HepG2 (cell line): ENCODE results near the gene ETS2. TPM values are rescaled to one million over a fixed set of nuclear protein-coding genes. Genes with fewer than 3 reads are reported as not detected.
A peak's percentile ranks its signal among the peaks of the same experiment; 100 is the strongest.

ENCODE experiments used
- EEA1 ChIP-seq: sonication (generic); formaldehyde crosslinking; IDR thresholded peaks from 2 replicates; pipeline ENCODE4 v1.5.1; 2020; ENCODE audit warnings: mild to moderate bottlenecking, missing genetic modification reagents, borderline replicate concordance
- FOSL1 ChIP-seq: sonication (generic); formaldehyde crosslinking; IDR thresholded peaks from 2 replicates; pipeline ENCODE4 v1.9.0; 2021; ENCODE audit warnings: missing genetic modification reagents, borderline replicate concordance
- FOSL2 ChIP-seq: sonication (generic); formaldehyde crosslinking; IDR thresholded peaks from 2 replicates; pipeline ENCODE4 v1.4.0; 2020; ENCODE audit warnings: missing genetic modification reagents
- KLF13 ChIP-seq: sonication (generic); formaldehyde crosslinking; IDR thresholded peaks from 2 replicates; pipeline ENCODE4 v1.4.0; 2020; ENCODE audit warnings: mild to moderate bottlenecking, missing genetic modification reagents
- KLF9 ChIP-seq: IDR thresholded peaks from 2 replicates; pipeline ENCODE4 v1.6.1; 2016; ENCODE audit warnings: low read depth
- NFAT5 ChIP-seq: sonication (generic); formaldehyde crosslinking; IDR thresholded peaks from 2 replicates; pipeline ENCODE4 v1.4.0; 2020; ENCODE audit warnings: missing genetic modification reagents
- SNAPC4 ChIP-seq: sonication (generic); formaldehyde crosslinking; IDR thresholded peaks from 2 replicates; pipeline ENCODE4 v1.4.0; 2020; ENCODE audit warnings: mild to moderate bottlenecking, missing genetic modification reagents
- ZNF276 ChIP-seq: sonication (generic); formaldehyde crosslinking; IDR thresholded peaks from 2 replicates; pipeline ENCODE4 v1.4.0; 2020; ENCODE audit warnings: mild to moderate bottlenecking, low read depth, missing genetic modification reagents
- ZNF331 ChIP-seq: sonication (generic); formaldehyde crosslinking; IDR thresholded peaks from 2 replicates; pipeline ENCODE4 v1.4.0; 2020; ENCODE audit warnings: missing genetic modification reagents
- ZNF646 ChIP-seq: sonication (generic); formaldehyde crosslinking; IDR thresholded peaks from 2 replicates; pipeline ENCODE4 v1.9.0; 2021; ENCODE audit warnings: mild to moderate bottlenecking, missing genetic modification reagents
- ZSCAN30 ChIP-seq: sonication (generic); formaldehyde crosslinking; IDR thresholded peaks from 2 replicates; pipeline ENCODE4 v1.5.0; 2020; ENCODE audit warnings: mild to moderate bottlenecking, missing genetic modification reagents
- polyA plus RNA-seq, 8 experiments: library from polyadenylated mRNA; depleted of rRNA in 3 of 8; stranded (reverse) in 7 of 8; unstranded in 1 of 8; fragments of >200 nt; fragmentation: Illumina TruSeq in 4 of 8; extraction: Trizol in 4 of 8; gene quantifications; 2 replicates each; pipeline versions ENCODE4 v1.2.1 to v1.2.3, GENCODE V29; 2011 to 2016; ENCODE audit warnings: low read depth in 4 of 8, missing spikeins in 1 of 8, mixed read lengths in 1 of 8; ENCODE audit not compliant: insufficient read depth in 1 of 8
- total RNA-seq, 5 experiments: library from RNA; depleted of rRNA; stranded (reverse); fragments of >200 nt; fragmentation: Illumina TruSeq; extraction: Trizol; gene quantifications; 2 replicates each; pipeline ENCODE4 v1.2.3, GENCODE V29; 2016; ENCODE audit warnings: low read depth in 1 of 5

Gene ETS2
- total and polyA plus RNA-seq, 2 of the 13 experiments (the other 11 are each of a cell fraction or from before 2014, with no cell fraction given): 24.6 to 64.4 TPM

- no peak for TF ChIP-seq SNAPC4 (CRISPR knock-in tag)
- TF ChIP-seq EEA1 (CRISPR knock-in tag): no peak
- no peak for TF ChIP-seq KLF13 (CRISPR knock-in tag)
- no peak for TF ChIP-seq NFAT5 (CRISPR knock-in tag)
- TF ChIP-seq ZSCAN30: no peak
- TF ChIP-seq KLF9: no peak
- no peak for TF ChIP-seq ZNF331 (CRISPR knock-in tag)
- TF ChIP-seq ZNF276 (CRISPR knock-in tag): no peak
- TF ChIP-seq FOSL1 (CRISPR knock-in tag): peak; percentile 82
- TF ChIP-seq ZNF646 (CRISPR knock-in tag): no peak
- TF ChIP-seq FOSL2 (CRISPR knock-in tag): peak; percentile 91
These were observed 8.3 kb upstream of the ETS2 start (continued) for GRCh38 chr21:38797470-38797869.
